GM12878 (cell line): ENCODE measurements around the gene MAP3K1. TPM values are rescaled to one million over a fixed set of nuclear protein-coding genes. Genes with fewer than 3 reads are reported as not detected.
A peak's percentile ranks its signal among the peaks of the same experiment; 100 is the strongest.

ENCODE experiments used
- ATAC-seq: fragments of 200-7000 bp; cut with Tn5 transposase; 3 replicates; pipeline ENCODE4 v1.9.1; 2020; ENCODE audit warnings: mild to moderate bottlenecking, moderate library complexity
- BruUV-seq: library from RNA; stranded (reverse); fragments of 400-500 nt; replicated peaks from 2 replicates; lab custom pipeline; 2021; lab: Mats Ljungman, UMichigan
- CTCF ChIA-PET: fragments of 300-600 bp; sonication (Branson Sonifier 250); formaldehyde crosslinking; extraction: SDS; loops from one replicate; lab custom pipeline; 2021; ENCODE audit warnings: inconsistent platforms; lab: Yijun Ruan, JAX
- POLR2A ChIA-PET: fragments of 350-600 bp; formaldehyde crosslinking; extraction: SDS; loops from one replicate; lab custom pipeline; 2021; ENCODE audit warnings: inconsistent platforms; lab: Charles Lee
- RAD21 ChIA-PET: fragments of 300-600 bp; sonication (Branson Sonifier 250); formaldehyde crosslinking; loops from one replicate; lab custom pipeline; 2023; ENCODE audit warnings: antibody characterized with exemption; ENCODE audit not compliant: unreplicated experiment; lab: Charles Lee
- SMC1A ChIA-PET: fragments of 300-600 bp; sonication (Branson Sonifier 250); formaldehyde crosslinking; loops from one replicate; lab custom pipeline; 2023; ENCODE audit not compliant: unreplicated experiment, uncharacterized antibody; lab: Charles Lee
- DNase-seq: peaks from one replicate; pipeline ENCODE4 v3.0.0-alpha.2; 2011; ENCODE audit warnings: low read depth, low spot score
- FAIRE-seq: peaks from 3 replicates; lab custom pipeline; 2011; peaks lifted over from hg19 to GRCh38; lab: Jason Lieb, UNC
- H2AFZ ChIP-seq: 2 replicates; pipeline ENCODE4 v1.6.0; 2011; ENCODE audit warnings: low read depth, low read length, control low read depth; ENCODE audit not compliant: control insufficient read depth
- H3K27ac ChIP-seq: 2 replicates; pipeline ENCODE4 v1.5.1; 2011; ENCODE audit warnings: control low read depth; ENCODE audit not compliant: control insufficient read depth, insufficient read depth
- H3K27me3 ChIP-seq, 2 experiments: replicated peaks in 1 of 2; 2 replicates each; pipeline versions ENCODE4 v1.6.0 to v1.6.1; 2011; ENCODE audit warnings: low read length in 1 of 2; ENCODE audit not compliant: control insufficient read depth in 2 of 2, insufficient read depth in 2 of 2
- H3K36me3 ChIP-seq, 2 experiments: 2 replicates each; pipeline ENCODE4 v1.5.1; 2011; ENCODE audit warnings: low read length in 1 of 2; ENCODE audit not compliant: control insufficient read depth in 2 of 2, insufficient read depth in 2 of 2
- H3K4me1 ChIP-seq: 2 replicates; pipeline ENCODE4 v1.6.1; 2011; ENCODE audit warnings: mild to moderate bottlenecking, low read length, moderate library complexity, mixed read lengths; ENCODE audit not compliant: control insufficient read depth, insufficient read depth
- H3K4me2 ChIP-seq: 2 replicates; pipeline ENCODE4 v1.6.0; 2011; ENCODE audit warnings: control low read depth; ENCODE audit not compliant: control insufficient read depth, insufficient read depth
- H3K4me3 ChIP-seq: fragments of 200-600 bp; sonication (generic); 2 replicates; pipeline ENCODE4 v1.5.1; 2016
- H3K79me2 ChIP-seq: 2 replicates; pipeline ENCODE4 v1.6.0; 2011; ENCODE audit warnings: low read length; ENCODE audit not compliant: control insufficient read depth, insufficient read depth
- H3K9ac ChIP-seq: 2 replicates; pipeline ENCODE4 v1.8.0; 2011; ENCODE audit warnings: low read length, control low read depth, mixed read lengths; ENCODE audit not compliant: control insufficient read depth, insufficient read depth
- H3K9me3 ChIP-seq: replicated peaks from 3 replicates; pipeline ENCODE4 v1.5.1; 2011; ENCODE audit warnings: mild to moderate bottlenecking, low read length; ENCODE audit not compliant: control insufficient read depth, insufficient read depth
- H4K20me1 ChIP-seq: 2 replicates; pipeline ENCODE4 v1.6.0; 2011; ENCODE audit not compliant: control insufficient read depth, insufficient read depth
- EGR1 ChIP-seq, 2 experiments: IDR thresholded peaks; 1 replicate in 1 of 2; 2 replicates in 1 of 2; pipeline ENCODE4 v1.6.1; 2011 to 2012; ENCODE audit warnings: low read depth in 2 of 2, low read length in 2 of 2, borderline replicate concordance in 1 of 2, mild to moderate bottlenecking in 1 of 2, moderate library complexity in 1 of 2
- MTA3 ChIP-seq: IDR thresholded peaks from 2 replicates; pipeline ENCODE4 v1.6.1; 2012; ENCODE audit warnings: low read length, inconsistent platforms, borderline replicate concordance
- MYB ChIP-seq: fragments of 150-350 bp; IDR thresholded peaks from 2 replicates; pipeline ENCODE4 v1.6.1; 2014; ENCODE audit warnings: mild to moderate bottlenecking, low read depth, low read length, borderline replicate concordance
- NBN ChIP-seq: fragments of 450-650 bp; IDR thresholded peaks from 2 replicates; pipeline ENCODE4 v1.6.1; 2016
- RAD21 ChIP-seq: IDR thresholded peaks from 2 replicates; pipeline ENCODE4 v1.6.1; 2011; ENCODE audit warnings: mild to moderate bottlenecking, low read depth, low read length, moderate library complexity; ENCODE audit not compliant: insufficient read depth
- RAD51 ChIP-seq: fragments of 450-650 bp; IDR thresholded peaks from 2 replicates; pipeline ENCODE4 v1.6.1; 2016; ENCODE audit warnings: moderate library complexity, mild to moderate bottlenecking, inconsistent platforms
- SREBF1 ChIP-seq: IDR thresholded peaks from 2 replicates; pipeline ENCODE4 v1.6.1; 2012; ENCODE audit warnings: mild to moderate bottlenecking, low read length
- SRF ChIP-seq, 2 experiments: IDR thresholded peaks; 2 replicates each; pipeline ENCODE4 v1.6.1; 2011; ENCODE audit warnings: low read depth in 2 of 2, low read length in 2 of 2, mild to moderate bottlenecking in 1 of 2, moderate library complexity in 1 of 2
- TBL1XR1 ChIP-seq: IDR thresholded peaks from 2 replicates; pipeline ENCODE4 v1.6.1; 2012; ENCODE audit warnings: low read depth, low read length, improper control_type of control experiment
- ZNF207 ChIP-seq: fragments of 450-650 bp; IDR thresholded peaks from 2 replicates; pipeline ENCODE4 v1.6.1; 2014; ENCODE audit warnings: antibody characterized with exemption, mild to moderate bottlenecking, borderline replicate concordance
- WGBS: methylation state at CpG from one replicate; pipeline ENCODE4 v1.1.6; 2016; ENCODE audit warnings: low lambda C conversion rate; ENCODE audit not compliant: insufficient replicate concordance, insufficient coverage; ENCODE audit errors: missing lambda C conversion rate; 5-methylcytosine and 5-hydroxymethylcytosine counted together
- in situ Hi-C: fragments of 300-500 bp; cut with MboI; formaldehyde crosslinking; loops from 9 replicates; pipeline ENCODE4 v1.14.3; 2018; ENCODE audit warnings: mixed read lengths
- intact Hi-C: fragments of 100-400 bp; cut with micrococcal nuclease; formaldehyde crosslinking; loops from one replicate; pipeline ENCODE4 v1.14.2; 2022; ENCODE audit not compliant: unreplicated experiment
- polyA plus RNA-seq, 11 experiments: library from polyadenylated mRNA; depleted of rRNA in 4 of 11; unstranded in 6 of 11; stranded (reverse) in 5 of 11; fragments of >200 nt; fragmentation: Nextera tagmentation in 4 of 11; fragmentation: Illumina TruSeq in 1 of 11; extraction: Ambion mirVana in 4 of 11; extraction: Trizol in 1 of 11; gene quantifications; 1 replicate in 1 of 11; 2 replicates in 10 of 11; pipeline versions ENCODE4 v1.2.1 to v1.2.3, GENCODE V29; 2011 to 2016; ENCODE audit warnings: inconsistent platforms in 2 of 11, missing spikeins in 2 of 11, low read depth in 1 of 11
- total RNA-seq, 4 experiments: library from RNA; depleted of rRNA in 3 of 4; stranded (reverse); fragments of >200 nt in 3 of 4; fragmentation: Illumina TruSeq in 1 of 4; extraction: Trizol in 1 of 4; gene quantifications; 2 replicates each; pipeline versions ENCODE4 v1.2.1 to v1.2.3, GENCODE V29; 2013 to 2021
- TF ChIP-seq, protein P1 (sequence below): fragments of 450-650 bp; IDR thresholded peaks from 2 replicates; pipeline ENCODE4 v1.6.1; 2016; ENCODE audit warnings: mild to moderate bottlenecking
- TF ChIP-seq, protein P2 (sequence below): fragments of 450-650 bp; IDR thresholded peaks from 2 replicates; pipeline ENCODE4 v1.6.1; 2017; ENCODE audit warnings: borderline replicate concordance
- TF ChIP-seq, protein P3 (sequence below): fragments of 450-650 bp; formaldehyde crosslinking; IDR thresholded peaks from 2 replicates; pipeline ENCODE4 v1.4.0; 2022; ENCODE audit warnings: mild to moderate bottlenecking, moderate library complexity

The MAP3K1 gene
- total and polyA plus RNA-seq, 10 of the 15 experiments (the other 5 are each of a cell fraction or from before 2014, with no cell fraction given): 7.5 to 24.6 (median 12.6) TPM

DNA sequence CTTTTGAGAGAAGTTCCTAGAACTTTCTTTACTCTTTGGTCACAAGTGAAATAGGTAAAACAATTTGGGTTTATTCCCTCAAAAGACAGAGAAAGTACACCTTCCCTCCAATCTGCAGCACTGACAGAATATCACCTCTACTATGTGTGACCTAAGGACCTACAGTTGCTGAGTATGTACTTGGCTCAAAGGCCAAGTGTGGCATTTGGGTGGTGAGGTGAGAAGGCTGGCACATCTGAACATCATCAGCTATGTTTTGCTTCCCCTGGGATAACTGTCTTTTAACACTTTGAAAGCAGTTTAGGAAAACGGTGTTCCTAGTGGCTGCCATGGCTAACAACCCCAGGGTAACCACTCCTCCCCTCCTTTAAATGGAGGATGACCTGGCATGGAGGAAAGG, 119.0 kb downstream of the MAP3K1 start:
- in situ Hi-C loops (no loop called here), intact Hi-C loops (no loop called here)
- BruUV-seq: no TSS peak
- CTCF ChIA-PET: no interaction called here
- Histone ChIP-seq H3K79me2 (no peaks in the 10 kb centered on the region), H3K4me1 (no peaks in the 10 kb centered on the region), H2AFZ (no peak overlapping the region), H3K4me3 (no peak overlapping the region), H3K36me3 (peaks cover 5 to 26% of the 10 kb centered on the region in 2 experiments), H3K9ac (no peak overlapping the region), H3K4me2 (no peak overlapping the region), H4K20me1 (no peaks in the 10 kb centered on the region), H3K27ac (no peak overlapping the region), H3K27me3 (no peaks in the 10 kb centered on the region), H3K9me3 (no peaks in the 10 kb centered on the region)
- no peak for TF ChIP-seq RAD21
- TF ChIP-seq, protein P1, sequence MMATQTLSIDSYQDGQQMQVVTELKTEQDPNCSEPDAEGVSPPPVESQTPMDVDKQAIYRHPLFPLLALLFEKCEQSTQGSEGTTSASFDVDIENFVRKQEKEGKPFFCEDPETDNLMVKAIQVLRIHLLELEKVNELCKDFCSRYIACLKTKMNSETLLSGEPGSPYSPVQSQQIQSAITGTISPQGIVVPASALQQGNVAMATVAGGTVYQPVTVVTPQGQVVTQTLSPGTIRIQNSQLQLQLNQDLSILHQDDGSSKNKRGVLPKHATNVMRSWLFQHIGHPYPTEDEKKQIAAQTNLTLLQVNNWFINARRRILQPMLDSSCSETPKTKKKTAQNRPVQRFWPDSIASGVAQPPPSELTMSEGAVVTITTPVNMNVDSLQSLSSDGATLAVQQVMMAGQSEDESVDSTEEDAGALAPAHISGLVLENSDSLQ: no peak
- no peak for TF ChIP-seq ZNF207
- TF ChIP-seq, protein P2, sequence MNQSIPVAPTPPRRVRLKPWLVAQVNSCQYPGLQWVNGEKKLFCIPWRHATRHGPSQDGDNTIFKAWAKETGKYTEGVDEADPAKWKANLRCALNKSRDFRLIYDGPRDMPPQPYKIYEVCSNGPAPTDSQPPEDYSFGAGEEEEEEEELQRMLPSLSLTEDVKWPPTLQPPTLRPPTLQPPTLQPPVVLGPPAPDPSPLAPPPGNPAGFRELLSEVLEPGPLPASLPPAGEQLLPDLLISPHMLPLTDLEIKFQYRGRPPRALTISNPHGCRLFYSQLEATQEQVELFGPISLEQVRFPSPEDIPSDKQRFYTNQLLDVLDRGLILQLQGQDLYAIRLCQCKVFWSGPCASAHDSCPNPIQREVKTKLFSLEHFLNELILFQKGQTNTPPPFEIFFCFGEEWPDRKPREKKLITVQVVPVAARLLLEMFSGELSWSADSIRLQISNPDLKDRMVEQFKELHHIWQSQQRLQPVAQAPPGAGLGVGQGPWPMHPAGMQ: no peak
- ATAC-seq (no peak), FAIRE-seq (peak; percentile 35), DNase-seq (no peak)
- RAD21 ChIA-PET: no interaction called here
- POLR2A ChIA-PET: no interaction called here
- 100% methylated on average over 1 of the region's 1 CpG for WGBS
- SMC1A ChIA-PET: no interaction called here

DNA sequence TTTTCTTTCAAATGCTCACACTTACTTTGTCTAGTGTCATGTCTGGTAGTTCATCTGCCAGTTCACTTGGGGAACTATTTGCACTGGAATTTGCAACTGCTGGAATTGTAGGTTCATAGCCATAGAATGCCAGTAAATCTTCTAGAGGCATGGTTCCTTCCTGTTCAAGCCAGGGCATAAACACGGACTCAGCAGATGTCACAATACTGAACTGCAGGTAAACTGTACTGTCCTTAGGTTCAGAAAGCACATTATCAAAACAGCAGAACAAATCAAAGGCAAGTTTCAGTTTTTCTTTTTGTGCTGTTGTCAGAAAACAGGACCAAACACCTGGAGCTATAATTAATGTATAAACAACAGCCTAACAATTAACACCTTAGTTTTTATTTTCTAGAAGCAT, 123.5 kb downstream of the MAP3K1 start:
- no peaks in the 10 kb centered on the region for H4K20me1 ChIP-seq
- no TSS peak for BruUV-seq
- FAIRE-seq (no peak), ATAC-seq (no peak), DNase-seq (no peak)
- CTCF ChIA-PET: interaction anchor here (1.3 kb wide), 1 partner anchor 281 kb away, joined by 3 read pairs; no protein-coding TSS in a partner anchor
- peaks cover 6 to 30% of the 10 kb centered on the region in 2 experiments for H3K36me3 ChIP-seq
- H3K4me2 ChIP-seq: no peak overlapping the region
- in situ Hi-C loops (no loop called here), intact Hi-C loops (no loop called here)
- H3K9me3 ChIP-seq: no peaks in the 10 kb centered on the region
- no peaks in the 10 kb centered on the region for H3K27me3 ChIP-seq
- no peak overlapping the region for H3K9ac ChIP-seq
- POLR2A ChIA-PET: no interaction called here
- H3K4me3 ChIP-seq: no peak overlapping the region
- WGBS: 100% methylated on average over 1 of the region's 1 CpG
- H2AFZ ChIP-seq: no peak overlapping the region
- RAD21 ChIA-PET: no interaction called here
- H3K4me1 ChIP-seq: no peaks in the 10 kb centered on the region
- H3K27ac ChIP-seq: no peak overlapping the region
- no peaks in the 10 kb centered on the region for H3K79me2 ChIP-seq
- SMC1A ChIA-PET: interaction anchor here (1.5 kb wide), 1 partner anchor 38 kb away, joined by 3 read pairs; no protein-coding TSS in a partner anchor
- TF ChIP-seq RAD51 (no peak), SRF (IDR thresholded peaks at IDR 0.05; ENCODE audit: low read depth in 2 of 2, low read length in 2 of 2) (no peak), SREBF1 (no peak), NBN (no peak), TBL1XR1 (no peak), MYB (no peak), MTA3 (no peak), EGR1 (IDR thresholded peaks at IDR 0.05; ENCODE audit: borderline replicate concordance in 1 of 2, low read depth in 2 of 2, low read length in 2 of 2) (no peak)
- TF ChIP-seq, protein P3, sequence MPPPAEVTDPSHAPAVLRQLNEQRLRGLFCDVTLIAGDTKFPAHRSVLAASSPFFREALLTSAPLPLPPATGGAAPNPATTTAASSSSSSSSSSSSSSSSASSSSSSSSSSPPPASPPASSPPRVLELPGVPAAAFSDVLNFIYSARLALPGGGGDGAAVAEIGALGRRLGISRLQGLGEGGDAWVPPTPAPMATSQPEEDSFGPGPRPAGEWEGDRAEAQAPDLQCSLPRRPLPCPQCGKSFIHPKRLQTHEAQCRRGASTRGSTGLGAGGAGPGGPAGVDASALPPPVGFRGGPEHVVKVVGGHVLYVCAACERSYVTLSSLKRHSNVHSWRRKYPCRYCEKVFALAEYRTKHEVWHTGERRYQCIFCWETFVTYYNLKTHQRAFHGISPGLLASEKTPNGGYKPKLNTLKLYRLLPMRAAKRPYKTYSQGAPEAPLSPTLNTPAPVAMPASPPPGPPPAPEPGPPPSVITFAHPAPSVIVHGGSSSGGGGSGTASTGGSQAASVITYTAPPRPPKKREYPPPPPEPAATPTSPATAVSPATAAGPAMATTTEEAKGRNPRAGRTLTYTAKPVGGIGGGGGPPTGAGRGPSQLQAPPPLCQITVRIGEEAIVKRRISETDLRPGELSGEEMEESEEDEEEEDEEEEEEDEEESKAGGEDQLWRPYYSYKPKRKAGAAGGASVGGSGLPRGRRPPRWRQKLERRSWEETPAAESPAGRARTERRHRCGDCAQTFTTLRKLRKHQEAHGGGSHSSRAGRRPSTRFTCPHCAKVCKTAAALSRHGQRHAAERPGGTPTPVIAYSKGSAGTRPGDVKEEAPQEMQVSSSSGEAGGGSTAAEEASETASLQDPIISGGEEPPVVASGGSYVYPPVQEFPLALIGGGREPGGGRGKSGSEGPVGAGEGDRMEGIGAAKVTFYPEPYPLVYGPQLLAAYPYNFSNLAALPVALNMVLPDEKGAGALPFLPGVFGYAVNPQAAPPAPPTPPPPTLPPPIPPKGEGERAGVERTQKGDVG: no peak
